ENCODE data around the gene PYGM. TPM values are rescaled to one million over a fixed set of nuclear protein-coding genes. Genes with fewer than 3 reads are reported as not detected.
A peak's percentile ranks its signal among the peaks of the same experiment; 100 is the strongest.

PYGM gene
- total and polyA plus RNA-seq, 2 experiments from 2014 or later: 1.5 to 3.9 TPM

- TF ChIP-seq JUNB (IDR thresholded peaks at IDR 0.05; ENCODE audit: unreplicated experiment) (no peak), EZH2 (IDR thresholded peaks at IDR 0.05; ENCODE audit: low read depth, unreplicated experiment) (no peak), STAT1 (IDR thresholded peaks at IDR 0.05; ENCODE audit: unreplicated experiment) (no peak), POLR2AphosphoS5 (IDR thresholded peaks at IDR 0.05; ENCODE audit: low read depth) (no peak), NANOG (IDR thresholded peaks at IDR 0.05; ENCODE audit: borderline replicate concordance) (no peak)
Observed at GRCh38 chr11:64747961-64748665, 11.7 kb downstream of the PYGM start (continued).

DNA sequence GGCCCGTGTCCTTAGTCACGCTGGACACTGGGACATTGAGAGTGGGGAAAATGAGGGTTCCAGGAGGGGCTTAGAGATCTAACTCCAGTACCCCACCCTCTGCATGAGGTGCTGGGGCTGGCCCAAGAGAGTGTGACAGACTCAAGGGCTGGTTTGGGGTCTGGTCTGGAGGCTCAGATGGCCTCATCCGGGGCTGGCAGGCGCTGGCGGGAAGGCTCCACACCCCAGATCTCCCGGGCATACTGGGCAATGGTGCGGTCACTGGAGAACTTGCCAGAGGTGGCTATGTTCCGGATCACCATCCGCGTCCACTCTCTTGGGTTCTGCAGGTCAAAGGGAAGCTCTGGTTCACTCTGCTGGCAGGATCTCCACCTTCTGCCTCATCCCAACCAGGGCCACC is 13.3 kb downstream of the PYGM start:
- Mint-ChIP-seq H3K4me1 (peaks cover 13% of the 10 kb centered on the region), H3K4me3 (peak overlapping the region; percentile 48; the same call in 2 of the 3 replicates), H3K9me3 (no peaks in the 10 kb centered on the region; the same call in 2 of the 3 replicates), H3K27ac (no peak overlapping the region), H3K27me3 (ENCODE audit: insufficient read depth, low read depth, poor library complexity) (peaks cover 20% of the 10 kb centered on the region), H3K36me3 (ENCODE audit: low read depth) (no peaks in the 10 kb centered on the region)
- H3K79me2 ChIP-seq (replicated peaks; ENCODE audit: insufficient read depth): no peaks in the 10 kb centered on the region
- H3F3A ChIP-seq (replicated peaks; ENCODE audit: low read depth): peaks cover 15% of the 10 kb centered on the region
- DNase-seq (ENCODE audit: low spot score) (no peak), ATAC-seq (no peak)
- no peaks in the 10 kb centered on the region for H4K20me1 ChIP-seq (replicated peaks; ENCODE audit: insufficient read depth)
- H3K4me3 ChIP-seq: peak overlapping the region; percentile 81
- no peaks in the 10 kb centered on the region for H3K36me3 ChIP-seq (ENCODE audit: insufficient read depth)
- peak overlapping the region; percentile 98 for H3K4me2 ChIP-seq
- no peak overlapping the region for H2AFZ ChIP-seq
- no peaks in the 10 kb centered on the region for H3K9me2 ChIP-seq (ENCODE audit: insufficient read depth)
- peaks cover 6% of the 10 kb centered on the region; the same call in 1 of the 2 replicates for H3K4me1 ChIP-seq (ENCODE audit: insufficient read depth)
- H3K27me3 ChIP-seq (ENCODE audit: insufficient read depth): peaks cover 27% of the 10 kb centered on the region
- no peak overlapping the region for H3K27ac ChIP-seq (ENCODE audit: low read depth)
- TF ChIP-seq JUNB (IDR thresholded peaks at IDR 0.05; ENCODE audit: unreplicated experiment): no peak
- TF ChIP-seq NANOG (IDR thresholded peaks at IDR 0.05; ENCODE audit: borderline replicate concordance): no peak
- TF ChIP-seq, protein P1, sequence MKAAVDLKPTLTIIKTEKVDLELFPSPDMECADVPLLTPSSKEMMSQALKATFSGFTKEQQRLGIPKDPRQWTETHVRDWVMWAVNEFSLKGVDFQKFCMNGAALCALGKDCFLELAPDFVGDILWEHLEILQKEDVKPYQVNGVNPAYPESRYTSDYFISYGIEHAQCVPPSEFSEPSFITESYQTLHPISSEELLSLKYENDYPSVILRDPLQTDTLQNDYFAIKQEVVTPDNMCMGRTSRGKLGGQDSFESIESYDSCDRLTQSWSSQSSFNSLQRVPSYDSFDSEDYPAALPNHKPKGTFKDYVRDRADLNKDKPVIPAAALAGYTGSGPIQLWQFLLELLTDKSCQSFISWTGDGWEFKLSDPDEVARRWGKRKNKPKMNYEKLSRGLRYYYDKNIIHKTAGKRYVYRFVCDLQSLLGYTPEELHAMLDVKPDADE (IDR thresholded peaks at IDR 0.05): no peak
- no peak for TF ChIP-seq EZH2phosphoT487 (IDR thresholded peaks at IDR 0.05; ENCODE audit: unreplicated experiment)
- TF ChIP-seq EZH2 (IDR thresholded peaks at IDR 0.05; ENCODE audit: low read depth, unreplicated experiment): no peak
- TF ChIP-seq CREB1 (CRISPR knock-in tag; IDR thresholded peaks at IDR 0.05; ENCODE audit: low read depth): no peak
- TF ChIP-seq, protein P2, sequence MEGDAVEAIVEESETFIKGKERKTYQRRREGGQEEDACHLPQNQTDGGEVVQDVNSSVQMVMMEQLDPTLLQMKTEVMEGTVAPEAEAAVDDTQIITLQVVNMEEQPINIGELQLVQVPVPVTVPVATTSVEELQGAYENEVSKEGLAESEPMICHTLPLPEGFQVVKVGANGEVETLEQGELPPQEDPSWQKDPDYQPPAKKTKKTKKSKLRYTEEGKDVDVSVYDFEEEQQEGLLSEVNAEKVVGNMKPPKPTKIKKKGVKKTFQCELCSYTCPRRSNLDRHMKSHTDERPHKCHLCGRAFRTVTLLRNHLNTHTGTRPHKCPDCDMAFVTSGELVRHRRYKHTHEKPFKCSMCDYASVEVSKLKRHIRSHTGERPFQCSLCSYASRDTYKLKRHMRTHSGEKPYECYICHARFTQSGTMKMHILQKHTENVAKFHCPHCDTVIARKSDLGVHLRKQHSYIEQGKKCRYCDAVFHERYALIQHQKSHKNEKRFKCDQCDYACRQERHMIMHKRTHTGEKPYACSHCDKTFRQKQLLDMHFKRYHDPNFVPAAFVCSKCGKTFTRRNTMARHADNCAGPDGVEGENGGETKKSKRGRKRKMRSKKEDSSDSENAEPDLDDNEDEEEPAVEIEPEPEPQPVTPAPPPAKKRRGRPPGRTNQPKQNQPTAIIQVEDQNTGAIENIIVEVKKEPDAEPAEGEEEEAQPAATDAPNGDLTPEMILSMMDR (conservative IDR thresholded peaks at IDR 0.05; ENCODE audit: low read depth in 2 of 2): no peak
- TF ChIP-seq, protein P3, sequence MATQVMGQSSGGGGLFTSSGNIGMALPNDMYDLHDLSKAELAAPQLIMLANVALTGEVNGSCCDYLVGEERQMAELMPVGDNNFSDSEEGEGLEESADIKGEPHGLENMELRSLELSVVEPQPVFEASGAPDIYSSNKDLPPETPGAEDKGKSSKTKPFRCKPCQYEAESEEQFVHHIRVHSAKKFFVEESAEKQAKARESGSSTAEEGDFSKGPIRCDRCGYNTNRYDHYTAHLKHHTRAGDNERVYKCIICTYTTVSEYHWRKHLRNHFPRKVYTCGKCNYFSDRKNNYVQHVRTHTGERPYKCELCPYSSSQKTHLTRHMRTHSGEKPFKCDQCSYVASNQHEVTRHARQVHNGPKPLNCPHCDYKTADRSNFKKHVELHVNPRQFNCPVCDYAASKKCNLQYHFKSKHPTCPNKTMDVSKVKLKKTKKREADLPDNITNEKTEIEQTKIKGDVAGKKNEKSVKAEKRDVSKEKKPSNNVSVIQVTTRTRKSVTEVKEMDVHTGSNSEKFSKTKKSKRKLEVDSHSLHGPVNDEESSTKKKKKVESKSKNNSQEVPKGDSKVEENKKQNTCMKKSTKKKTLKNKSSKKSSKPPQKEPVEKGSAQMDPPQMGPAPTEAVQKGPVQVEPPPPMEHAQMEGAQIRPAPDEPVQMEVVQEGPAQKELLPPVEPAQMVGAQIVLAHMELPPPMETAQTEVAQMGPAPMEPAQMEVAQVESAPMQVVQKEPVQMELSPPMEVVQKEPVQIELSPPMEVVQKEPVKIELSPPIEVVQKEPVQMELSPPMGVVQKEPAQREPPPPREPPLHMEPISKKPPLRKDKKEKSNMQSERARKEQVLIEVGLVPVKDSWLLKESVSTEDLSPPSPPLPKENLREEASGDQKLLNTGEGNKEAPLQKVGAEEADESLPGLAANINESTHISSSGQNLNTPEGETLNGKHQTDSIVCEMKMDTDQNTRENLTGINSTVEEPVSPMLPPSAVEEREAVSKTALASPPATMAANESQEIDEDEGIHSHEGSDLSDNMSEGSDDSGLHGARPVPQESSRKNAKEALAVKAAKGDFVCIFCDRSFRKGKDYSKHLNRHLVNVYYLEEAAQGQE (IDR thresholded peaks at IDR 0.05; ENCODE audit: unreplicated experiment): no peak
- TF ChIP-seq ZNF331 (CRISPR knock-in tag; IDR thresholded peaks at IDR 0.05; ENCODE audit: low read depth): no peak
- TF ChIP-seq STAT1 (IDR thresholded peaks at IDR 0.05; ENCODE audit: unreplicated experiment): no peak

Data from GM23338 (cell line).